ENCODE data around the gene VPS8.

Gene VPS8

DNA sequence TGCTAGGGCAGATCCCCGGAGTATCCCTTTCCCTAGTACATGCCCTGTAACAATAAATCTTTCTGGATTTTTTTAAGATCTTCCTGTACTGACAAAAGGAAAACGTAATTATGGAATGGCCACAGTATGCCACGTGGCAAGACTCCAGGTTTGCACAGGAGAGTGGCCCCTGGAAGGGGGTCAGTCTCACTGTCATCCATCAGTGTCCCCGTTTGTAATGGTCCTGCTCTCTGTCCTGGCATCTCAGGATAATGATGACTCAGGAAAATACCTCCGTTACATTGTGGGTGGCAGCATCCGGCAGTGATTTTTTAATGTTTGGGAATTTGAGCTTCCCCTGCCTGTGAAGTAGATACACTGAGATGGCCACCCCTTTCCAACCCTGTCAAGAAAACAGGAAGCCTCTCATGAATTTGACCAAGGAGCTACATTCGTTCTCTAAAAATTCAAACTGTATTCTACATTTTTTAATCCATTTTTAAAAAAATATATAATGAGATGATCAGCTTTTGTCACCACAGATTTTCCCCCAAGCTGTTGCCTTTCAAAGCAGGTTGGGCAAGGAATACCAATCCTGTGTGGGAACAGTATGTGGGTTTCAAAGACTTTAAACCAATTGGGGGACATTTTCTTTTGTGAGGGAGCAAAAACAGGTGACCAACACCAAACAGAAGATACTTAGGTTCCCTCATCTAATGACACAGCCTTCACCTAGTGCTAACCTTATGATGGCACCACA, 230.5 kb downstream of the VPS8 start:
- Histone ChIP-seq H4K20me1 (ENCODE audit: insufficient read depth) (no peaks in the 10 kb centered on the region), H3K4me3 (IDR thresholded peaks at IDR 0.05; ENCODE audit: insufficient read depth, low read depth, low read length) (no peak overlapping the region), H2AFZ (ENCODE audit: low read depth) (no peak overlapping the region), H3K4me1 (ENCODE audit: low read depth, poor library complexity, severe bottlenecking) (no peaks in the 10 kb centered on the region), H3K27me3 (ENCODE audit: insufficient read depth, low read depth) (no peaks in the 10 kb centered on the region), H3K27ac (no peak overlapping the region), H3K36me3 (ENCODE audit: insufficient read depth) (no peaks in the 10 kb centered on the region), H3K79me2 (ENCODE audit: insufficient read depth, low read depth) (no peaks in the 10 kb centered on the region), H3K9ac (no peak overlapping the region), H3K4me2 (no peak overlapping the region)
- TF ChIP-seq, protein P1, sequence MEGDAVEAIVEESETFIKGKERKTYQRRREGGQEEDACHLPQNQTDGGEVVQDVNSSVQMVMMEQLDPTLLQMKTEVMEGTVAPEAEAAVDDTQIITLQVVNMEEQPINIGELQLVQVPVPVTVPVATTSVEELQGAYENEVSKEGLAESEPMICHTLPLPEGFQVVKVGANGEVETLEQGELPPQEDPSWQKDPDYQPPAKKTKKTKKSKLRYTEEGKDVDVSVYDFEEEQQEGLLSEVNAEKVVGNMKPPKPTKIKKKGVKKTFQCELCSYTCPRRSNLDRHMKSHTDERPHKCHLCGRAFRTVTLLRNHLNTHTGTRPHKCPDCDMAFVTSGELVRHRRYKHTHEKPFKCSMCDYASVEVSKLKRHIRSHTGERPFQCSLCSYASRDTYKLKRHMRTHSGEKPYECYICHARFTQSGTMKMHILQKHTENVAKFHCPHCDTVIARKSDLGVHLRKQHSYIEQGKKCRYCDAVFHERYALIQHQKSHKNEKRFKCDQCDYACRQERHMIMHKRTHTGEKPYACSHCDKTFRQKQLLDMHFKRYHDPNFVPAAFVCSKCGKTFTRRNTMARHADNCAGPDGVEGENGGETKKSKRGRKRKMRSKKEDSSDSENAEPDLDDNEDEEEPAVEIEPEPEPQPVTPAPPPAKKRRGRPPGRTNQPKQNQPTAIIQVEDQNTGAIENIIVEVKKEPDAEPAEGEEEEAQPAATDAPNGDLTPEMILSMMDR (conservative IDR thresholded peaks at IDR 0.05; ENCODE audit: low read depth, low read length) = no peak

GRCh38 chr3:185046164-185046515, 234.2 kb downstream of the VPS8 start:
- H3K27ac ChIP-seq = no peak overlapping the region
- no peaks in the 10 kb centered on the region for H4K20me1 ChIP-seq (ENCODE audit: insufficient read depth)
- no peaks in the 10 kb centered on the region for H3K4me1 ChIP-seq (ENCODE audit: low read depth, poor library complexity, severe bottlenecking)
- H2AFZ ChIP-seq (ENCODE audit: low read depth) = no peak overlapping the region
- H3K9ac ChIP-seq = no peak overlapping the region
- no peaks in the 10 kb centered on the region for H3K79me2 ChIP-seq (ENCODE audit: insufficient read depth, low read depth)
- no peak overlapping the region for H3K4me2 ChIP-seq
- no peak overlapping the region for H3K4me3 ChIP-seq (IDR thresholded peaks at IDR 0.05; ENCODE audit: insufficient read depth, low read depth, low read length)
- TF ChIP-seq, protein P1 (conservative IDR thresholded peaks at IDR 0.05; ENCODE audit: low read depth, low read length) = no peak
- H3K27me3 ChIP-seq (ENCODE audit: insufficient read depth, low read depth) = no peaks in the 10 kb centered on the region
- no peaks in the 10 kb centered on the region for H3K36me3 ChIP-seq (ENCODE audit: insufficient read depth)

DNA sequence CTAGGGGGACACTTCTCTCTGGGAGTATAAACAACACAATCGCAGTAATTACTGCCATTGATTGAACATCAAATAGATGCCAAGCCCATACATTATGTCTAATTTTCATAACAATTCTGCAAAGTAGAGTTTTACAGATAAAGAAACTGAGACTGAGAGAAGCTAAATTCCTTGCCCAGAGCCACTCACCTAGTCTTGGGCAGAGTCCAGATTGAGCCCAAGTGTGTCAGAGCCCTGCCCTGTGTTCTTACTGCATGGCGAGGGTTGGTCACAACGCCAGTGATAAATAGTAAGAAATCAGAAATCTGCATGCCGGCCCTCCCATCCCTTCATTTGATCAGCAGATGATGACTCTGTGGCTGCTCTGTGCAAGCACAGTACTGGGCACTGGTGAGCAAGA, 234.6 kb downstream of the VPS8 start:
- no peak overlapping the region for H3K9ac ChIP-seq
- H3K27me3 ChIP-seq (ENCODE audit: insufficient read depth, low read depth) = no peaks in the 10 kb centered on the region
- no peak overlapping the region for H2AFZ ChIP-seq (ENCODE audit: low read depth)
- TF ChIP-seq, protein P1 (conservative IDR thresholded peaks at IDR 0.05; ENCODE audit: low read depth, low read length) = no peak
- peaks cover under 1% of the 10 kb centered on the region; the same call in 1 of the 2 replicates for H3K36me3 ChIP-seq (ENCODE audit: insufficient read depth)
- no peak overlapping the region for H3K4me2 ChIP-seq
- H3K27ac ChIP-seq = no peak overlapping the region
- no peaks in the 10 kb centered on the region for H3K4me1 ChIP-seq (ENCODE audit: low read depth, poor library complexity, severe bottlenecking)
- no peaks in the 10 kb centered on the region for H3K79me2 ChIP-seq (ENCODE audit: insufficient read depth, low read depth)
- H4K20me1 ChIP-seq (ENCODE audit: insufficient read depth) = no peaks in the 10 kb centered on the region
- H3K4me3 ChIP-seq (IDR thresholded peaks at IDR 0.05; ENCODE audit: insufficient read depth, low read depth, low read length) = no peak overlapping the region

- TF ChIP-seq, protein P1 (conservative IDR thresholded peaks at IDR 0.05; ENCODE audit: low read depth, low read length) = no peak
- Histone ChIP-seq H3K4me2 (no peak overlapping the region), H3K36me3 (ENCODE audit: insufficient read depth) (peaks cover 8% of the 10 kb centered on the region; the same call in 1 of the 2 replicates), H2AFZ (ENCODE audit: low read depth) (no peak overlapping the region), H3K4me3 (IDR thresholded peaks at IDR 0.05; ENCODE audit: insufficient read depth, low read depth, low read length) (no peak overlapping the region), H3K4me1 (ENCODE audit: low read depth, poor library complexity, severe bottlenecking) (no peaks in the 10 kb centered on the region), H3K9ac (no peak overlapping the region), H3K27me3 (ENCODE audit: insufficient read depth, low read depth) (no peaks in the 10 kb centered on the region), H3K79me2 (ENCODE audit: insufficient read depth, low read depth) (no peaks in the 10 kb centered on the region), H3K27ac (no peak overlapping the region), H4K20me1 (ENCODE audit: insufficient read depth) (no peaks in the 10 kb centered on the region)
Observed at GRCh38 chr3:185049710-185050109, 237.7 kb downstream of the VPS8 start.
